T-helper 22 cell (primary cell): ENCODE measurements around the gene CLDN6.

ENCODE experiments used
- DNase-seq: peaks from one replicate; pipeline ENCODE4 v3.0.0-alpha.2; 2020; ENCODE audit warnings: low read depth

Gene CLDN6

GRCh38 chr16:3013998-3014690 is 3.8 kb downstream of the CLDN6 start:
- DNase-seq = no peak

GRCh38 chr16:3013491-3013951 is 4.5 kb downstream of the CLDN6 start:
- DNase-seq = no peak

GRCh38 chr16:3012828-3013420 is 5.1 kb downstream of the CLDN6 start, which contains the start of gene CLDN9:
CLDN9 (plus strand) TSS chr16:3012923; CDS start chr16:3013363, 440 bp downstream.
- DNase-seq = no peak

GRCh38 chr16:3012246-3012645 is 5.7 kb downstream of the CLDN6 start:
- DNase-seq = no peak

GRCh38 chr16:3010510-3010909 is 7.5 kb downstream of the CLDN6 start:
- no peak for DNase-seq

GRCh38 chr16:3009568-3010390 is 8.2 kb downstream of the CLDN6 start:
- DNase-seq = no peak

GRCh38 chr16:3008690-3009037 is 9.3 kb downstream of the CLDN6 start:
- no peak for DNase-seq

GRCh38 chr16:3007957-3008689 is 9.9 kb downstream of the CLDN6 start:
- no peak for DNase-seq

GRCh38 chr16:3007059-3007956 is 10.7 kb downstream of the CLDN6 start:
- no peak for DNase-seq

- no peak for DNase-seq
These were observed 13.2 kb downstream of the CLDN6 start for GRCh38 chr16:3004781-3005284.

- no peak for DNase-seq
These were observed 13.7 kb downstream of the CLDN6 start for GRCh38 chr16:3004319-3004718.

GRCh38 chr16:3003582-3004270 is 14.3 kb downstream of the CLDN6 start:
- peak; percentile 97 for DNase-seq

GRCh38 chr16:3001316-3001715 is 16.7 kb downstream of the CLDN6 start:
- DNase-seq = no peak

GRCh38 chr16:3000540-3000939 is 17.4 kb downstream of the CLDN6 start:
- DNase-seq = no peak

GRCh38 chr16:2999929-3000328 is 18.1 kb downstream of the CLDN6 start:
- DNase-seq = no peak

- DNase-seq = no peak
These were observed 21.7 kb downstream of the CLDN6 start for GRCh38 chr16:2996298-2996697.

- no peak for DNase-seq
These were observed 25.5 kb downstream of the CLDN6 start for GRCh38 chr16:2992383-2993081.

- no peak for DNase-seq
These were observed 26.3 kb downstream of the CLDN6 start for GRCh38 chr16:2991566-2992261.

GRCh38 chr16:2990891-2991290 is 27.1 kb downstream of the CLDN6 start:
- DNase-seq = no peak
